IgD-negative memory B cell (primary cell): ENCODE results near the gene DVL2. TPM values are rescaled to one million over a fixed set of nuclear protein-coding genes. Genes with fewer than 3 reads are reported as not detected.

ENCODE experiments used
- H3K27ac Mint-ChIP-seq, 3 donors: one replicate each; pipeline ENCODE4 v1.8.0; 2020 to 2022; ENCODE audit warnings: mild to moderate bottlenecking in 3 of 3, mixed read lengths in 3 of 3, moderate library complexity in 1 of 3
- H3K27me3 Mint-ChIP-seq: one replicate; pipeline ENCODE4 v1.8.0; 2021; ENCODE audit warnings: mixed read lengths
- H3K36me3 Mint-ChIP-seq: one replicate; pipeline ENCODE4 v1.8.0; 2020; ENCODE audit warnings: mild to moderate bottlenecking, mixed read lengths
- H3K4me1 Mint-ChIP-seq, 3 donors: one replicate each; pipeline ENCODE4 v1.8.0; 2020 to 2022; ENCODE audit warnings: mixed read lengths in 3 of 3, mild to moderate bottlenecking in 1 of 3
- H3K4me3 Mint-ChIP-seq, 4 donors: one replicate each; pipeline ENCODE4 v1.8.0; 2020 to 2022; ENCODE audit warnings: mild to moderate bottlenecking in 4 of 4, mixed read lengths in 4 of 4, moderate library complexity in 3 of 4
- H3K9me3 Mint-ChIP-seq, 3 donors: one replicate each; pipeline ENCODE4 v1.8.0; 2020 to 2021; ENCODE audit warnings: mixed read lengths in 3 of 3, mild to moderate bottlenecking in 1 of 3
- polyA plus RNA-seq: library from polyadenylated mRNA; unstranded; fragments of 300-500 nt; fragmentation: Illumina TruSeq; gene quantifications from one replicate; pipeline ENCODE4 v1.2.3, GENCODE V29; 2021

Gene DVL2
- polyA plus RNA-seq, 1 donor from 2014 or later, result 32.3 TPM

DNA sequence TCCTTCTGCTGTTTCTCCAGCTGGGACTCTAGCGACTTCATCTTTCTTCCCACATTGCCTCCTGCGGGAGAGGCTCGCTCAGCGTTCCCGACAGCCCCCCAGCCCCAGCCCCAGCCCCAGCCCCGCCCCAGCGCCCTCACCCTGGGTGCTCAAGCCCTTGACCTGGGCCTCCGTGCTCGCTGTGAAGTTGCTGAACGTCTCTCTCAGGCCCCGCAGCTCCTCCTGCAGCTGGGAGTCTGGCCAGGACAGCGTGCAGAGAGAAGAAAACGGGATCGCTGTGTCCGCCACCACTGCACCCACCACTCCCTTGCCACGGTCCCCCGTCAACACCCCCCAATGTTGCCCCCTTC lies 57.5 kb downstream of the DVL2 start:
- Mint-ChIP-seq H3K27ac (no peak overlapping the region), H3K4me1 (peaks cover 6 to 9% (median 7%) of the 10 kb centered on the region in 3 donors), H3K36me3 (no peaks in the 10 kb centered on the region), H3K4me3 (no peak overlapping the region), H3K27me3 (peaks cover 16% of the 10 kb centered on the region), H3K9me3 (no peaks in the 10 kb centered on the region)

GRCh38 chr17:7176107-7176840 lies 58.0 kb downstream of the DVL2 start:
- no peaks in the 10 kb centered on the region for H3K36me3 Mint-ChIP-seq
- no peaks in the 10 kb centered on the region for H3K9me3 Mint-ChIP-seq
- H3K4me3 Mint-ChIP-seq, result no peak overlapping the region
- no peak overlapping the region for H3K27ac Mint-ChIP-seq
- peaks cover 6 to 9% (median 7%) of the 10 kb centered on the region in 3 donors for H3K4me1 Mint-ChIP-seq
- peaks cover 16% of the 10 kb centered on the region for H3K27me3 Mint-ChIP-seq

Other genes with a start within 250 kb of the DVL2 start
- 1.4 TPM for gene ALOX12, start 238.5 kb downstream of the DVL2 start, polyA plus RNA-seq
- 984 TPM for gene RNASEK, start 221.9 kb downstream of the DVL2 start, polyA plus RNA-seq
- 0.33 TPM for gene BCL6B, start 211.5 kb downstream of the DVL2 start, polyA plus RNA-seq
- 3.3 TPM for gene SLC16A13, start 198.5 kb downstream of the DVL2 start, polyA plus RNA-seq
- gene SLC16A11, start 190.4 kb downstream of the DVL2 start, polyA plus RNA-seq, result 3.4 TPM
- not detected for gene CLEC10A, start 154.3 kb downstream of the DVL2 start, polyA plus RNA-seq
- 0.60 TPM for gene ASGR2, start 119.7 kb downstream of the DVL2 start, polyA plus RNA-seq
- 0.50 TPM for gene ASGR1, start 55.1 kb downstream of the DVL2 start, polyA plus RNA-seq
- gene DLG4, start 14.7 kb downstream of the DVL2 start, polyA plus RNA-seq, result 0.38 TPM
- gene ACADVL, start 14.6 kb downstream of the DVL2 start, polyA plus RNA-seq, result 88.6 TPM
- gene PHF23, start 4.9 kb upstream of the DVL2 start, polyA plus RNA-seq, result 38.2 TPM
- 1,138 TPM for gene GABARAP, start 7.9 kb upstream of the DVL2 start, polyA plus RNA-seq
- 48.7 TPM for gene CTDNEP1, start 17.2 kb upstream of the DVL2 start, polyA plus RNA-seq
- gene ELP5, start 17.7 kb upstream of the DVL2 start, polyA plus RNA-seq, result 86.8 TPM
- 1.2 TPM for gene CLDN7, start 28.0 kb upstream of the DVL2 start, polyA plus RNA-seq
- not detected for gene SLC2A4, start 47.2 kb upstream of the DVL2 start, polyA plus RNA-seq
- gene YBX2, start 60.1 kb upstream of the DVL2 start, polyA plus RNA-seq, result not detected
- 221 TPM for gene EIF5A, start 73.1 kb upstream of the DVL2 start, polyA plus RNA-seq
- 128 TPM for gene GPS2, start 80.8 kb upstream of the DVL2 start, polyA plus RNA-seq
- gene NEURL4, start 94.8 kb upstream of the DVL2 start, polyA plus RNA-seq, result 1.7 TPM
- gene ACAP1, start 102.0 kb upstream of the DVL2 start, polyA plus RNA-seq, result 251 TPM
- gene KCTD11, start 117.6 kb upstream of the DVL2 start, polyA plus RNA-seq, result 6.8 TPM
- not detected for gene TMEM95, start 120.6 kb upstream of the DVL2 start, polyA plus RNA-seq
- gene TNK1, start 146.6 kb upstream of the DVL2 start, polyA plus RNA-seq, result 4.4 TPM
- gene PLSCR3, start 160.0 kb upstream of the DVL2 start, polyA plus RNA-seq, result 113 TPM
- 84.7 TPM for gene TMEM256, start 169.6 kb upstream of the DVL2 start, polyA plus RNA-seq
- not detected for gene NLGN2, start 173.3 kb upstream of the DVL2 start, polyA plus RNA-seq
- gene SPEM1, start 185.8 kb upstream of the DVL2 start, polyA plus RNA-seq, result not detected
- not detected for gene SPEM2, start 191.1 kb upstream of the DVL2 start, polyA plus RNA-seq
- not detected for gene SPEM3, start 194.3 kb upstream of the DVL2 start, polyA plus RNA-seq
- gene TMEM102, start 200.9 kb upstream of the DVL2 start, polyA plus RNA-seq, result 25.5 TPM
- gene FGF11, start 205.0 kb upstream of the DVL2 start, polyA plus RNA-seq, result not detected
- gene CHRNB1, start 210.5 kb upstream of the DVL2 start, polyA plus RNA-seq, result 13.8 TPM
- 15.9 TPM for gene ZBTB4, start 245.1 kb upstream of the DVL2 start, polyA plus RNA-seq
- not detected for gene SLC35G6, start 246.9 kb upstream of the DVL2 start, polyA plus RNA-seq
- 55.7 TPM for gene POLR2A, start 249.8 kb upstream of the DVL2 start, polyA plus RNA-seq